Upper lobe of left lung (tissue), 6 donors: ENCODE data around the gene HEBP2. TPM values are rescaled to one million over a fixed set of nuclear protein-coding genes. Genes with fewer than 3 reads are reported as not detected.
A peak's percentile ranks its signal among the peaks of the same experiment; 100 is the strongest.
"Not testable (repeated sequence)": the region's sequence is repeated elsewhere in the genome, so short reads cannot be mapped to it uniquely, and the experiment has no call there.

Source experiments
- ATAC-seq, 2 donors: fragments of 200-7000 bp; cut with Tn5 transposase; one replicate each; pipeline ENCODE4 v1.9.1; 2022; ENCODE audit warnings: mild to moderate bottlenecking in 2 of 2, moderate library complexity in 2 of 2; ENCODE audit not compliant: low FRiP score in 2 of 2
- DNase-seq, 2 donors: peaks; one replicate each; pipeline ENCODE4 v3.0.0-alpha.2; 2019 to 2020
- H3K27ac ChIP-seq, 4 donors: fragments of 200-600 bp; sonication (generic); one replicate each; pipeline ENCODE4 v1.5.1; 2016 to 2019
- H3K27me3 ChIP-seq, 4 donors: fragments of 200-600 bp; sonication (generic); one replicate each; pipeline ENCODE4 v1.5.1; 2017 to 2019
- H3K36me3 ChIP-seq, 4 donors: fragments of 200-600 bp; sonication (generic); one replicate each; pipeline ENCODE4 v1.5.1; 2016 to 2019
- H3K4me1 ChIP-seq, 4 donors: fragments of 200-600 bp; sonication (generic); one replicate each; pipeline ENCODE4 v1.5.1; 2018 to 2019
- H3K4me3 ChIP-seq, 4 donors: fragments of 200-600 bp; sonication (generic); one replicate each; pipeline ENCODE4 v1.5.1; 2017 to 2019; ENCODE audit warnings: mild to moderate bottlenecking in 2 of 4, moderate library complexity in 1 of 4
- H3K9me3 ChIP-seq, 4 donors: fragments of 200-600 bp; sonication (generic); one replicate each; pipeline ENCODE4 v1.5.1; 2018 to 2019
- CTCF ChIP-seq, 6 experiments: fragments of 450-650 bp in 4 of 6; fragments of 200-600 bp in 2 of 6; sonication (generic) in 2 of 6; IDR thresholded peaks; one replicate each; pipeline ENCODE4 v1.5.1; 2016 to 2019; ENCODE audit warnings: antibody characterized with exemption in 6 of 6
- EP300 ChIP-seq, 4 donors: sonication (generic); formaldehyde crosslinking; IDR thresholded peaks; one replicate each; pipeline ENCODE4 v1.5.1; 2017; ENCODE audit warnings: antibody characterized with exemption in 4 of 4, control low read depth in 2 of 4
- POLR2A ChIP-seq, 4 donors: fragments of 450-650 bp; IDR thresholded peaks; one replicate each; pipeline ENCODE4 v1.5.1; 2016 to 2017; ENCODE audit warnings: antibody characterized with exemption in 4 of 4, mild to moderate bottlenecking in 2 of 4
- POLR2AphosphoS5 ChIP-seq, 2 donors: sonication (generic); formaldehyde crosslinking; IDR thresholded peaks; one replicate each; pipeline ENCODE4 v1.5.1; 2017; ENCODE audit warnings: antibody characterized with exemption in 2 of 2
- WGBS, 2 donors: methylation state at CpG; one replicate each; pipeline ENCODE4 v1.1.5; 2017 to 2018; 5-methylcytosine and 5-hydroxymethylcytosine counted together
- total RNA-seq, 6 donors: library from RNA; depleted of rRNA in 4 of 6; stranded (reverse); fragments of >200 nt in 4 of 6; gene quantifications; one replicate each; pipeline versions ENCODE4 v1.1.0 to v1.2.1, GENCODE V29; 2016 to 2021
- donor health status: DM: no; HTN: no; CAD: no; lungs with moderate emphysema.
- donor health status: DM: no; HTN: yes; CAD: no; lungs with severe emphysema.

Gene HEBP2
- total RNA-seq, 6 donors from 2014 or later = 11.5 to 68.0 (median 48.6) TPM

GRCh38 chr6:138422861-138423260 is 18.8 kb downstream of the HEBP2 start:
- peaks cover 4 to 9% (median 5%) of the 10 kb centered on the region in 4 donors for H3K4me1 ChIP-seq
- DNase-seq (no peak), ATAC-seq (no peak)
- H3K36me3 ChIP-seq = peaks cover 0 to 8% (median 7%) of the 10 kb centered on the region in 4 donors
- peak overlapping the region in 1 of 4 donors; percentile 22 for H3K27ac ChIP-seq
- H3K9me3 ChIP-seq = no peaks in the 10 kb centered on the region
- TF ChIP-seq POLR2A (IDR thresholded peaks at IDR 0.05) (no peak), CTCF (IDR thresholded peaks at IDR 0.05) (no peak), POLR2AphosphoS5 (IDR thresholded peaks at IDR 0.05) (no peak), EP300 (IDR thresholded peaks at IDR 0.05) (no peak)
- H3K4me3 ChIP-seq = no peak overlapping the region
- H3K27me3 ChIP-seq = no peaks in the 10 kb centered on the region

- TF ChIP-seq EP300 (IDR thresholded peaks at IDR 0.05) = no peak
- TF ChIP-seq POLR2AphosphoS5 (IDR thresholded peaks at IDR 0.05) = no peak
- TF ChIP-seq CTCF (IDR thresholded peaks at IDR 0.05) = no peak
- TF ChIP-seq POLR2A (IDR thresholded peaks at IDR 0.05) = no peak
- WGBS, 2 donors = 91 to 93% methylated on average over 37 to 43 of the region's 48 CpGs
- peak in 1 of 2 donors; percentile 74 for DNase-seq
- Histone ChIP-seq H3K4me3 (no peak overlapping the region), H3K36me3 (peaks cover 0 to 8% (median 7%) of the 10 kb centered on the region in 4 donors), H3K27me3 (no peaks in the 10 kb centered on the region), H3K4me1 (peaks cover 5 to 15% (median 8%) of the 10 kb centered on the region in 4 donors), H3K27ac (no peak overlapping the region), H3K9me3 (no peaks in the 10 kb centered on the region)
- ATAC-seq = peak in 1 of 2 donors; percentile 46
These were observed 20.2 kb downstream of the HEBP2 start for GRCh38 chr6:138424004-138424904.

- ATAC-seq, H3K36me3 ChIP-seq: not testable (repeated sequence)
- 92 to 95% methylated on average over 7 of the region's 7 CpGs for WGBS, 2 donors
These were observed 21.2 kb downstream of the HEBP2 start for GRCh38 chr6:138425256-138425655.

GRCh38 chr6:138426500-138427123 is 22.6 kb downstream of the HEBP2 start:
- Histone ChIP-seq H3K27me3 (no peaks in the 10 kb centered on the region), H3K4me3 (no peak overlapping the region), H3K36me3 (peaks cover 0 to 9% (median 8%) of the 10 kb centered on the region in 4 donors), H3K9me3 (no peaks in the 10 kb centered on the region), H3K4me1 (peaks cover 8 to 18% (median 13%) of the 10 kb centered on the region in 4 donors), H3K27ac (no peak overlapping the region)
- ATAC-seq (no peak), DNase-seq (no peak)
- TF ChIP-seq EP300 (IDR thresholded peaks at IDR 0.05) = no peak
- TF ChIP-seq CTCF (IDR thresholded peaks at IDR 0.05) = no peak
- no peak for TF ChIP-seq POLR2A (IDR thresholded peaks at IDR 0.05)
- no peak for TF ChIP-seq POLR2AphosphoS5 (IDR thresholded peaks at IDR 0.05)
- WGBS, 2 donors = 84 to 86% methylated on average over 5 of the region's 5 CpGs

More at GRCh38 chr6:138425256-138425655, 21.2 kb downstream of the HEBP2 start:
- not testable (repeated sequence) for H3K4me3 ChIP-seq, H3K27ac ChIP-seq, DNase-seq, H3K9me3 ChIP-seq, H3K27me3 ChIP-seq
- H3K4me1 ChIP-seq = peaks cover 8 to 18% (median 13%) of the 10 kb centered on the region in 4 donors

- no peak for TF ChIP-seq POLR2A (IDR thresholded peaks at IDR 0.05)
- TF ChIP-seq CTCF (IDR thresholded peaks at IDR 0.05) = no peak
- no peak for TF ChIP-seq POLR2AphosphoS5 (IDR thresholded peaks at IDR 0.05)
- no peak for TF ChIP-seq EP300 (IDR thresholded peaks at IDR 0.05)
- no peak overlapping the region for H3K4me3 ChIP-seq
- 77 to 90% methylated on average over 8 of the region's 8 CpGs for WGBS, 2 donors
- H3K27ac ChIP-seq = no peak overlapping the region
- H3K4me1 ChIP-seq = peaks cover 8 to 18% (median 13%) of the 10 kb centered on the region in 4 donors
- DNase-seq (no peak), ATAC-seq (no peak)
- no peaks in the 10 kb centered on the region for H3K9me3 ChIP-seq
- peaks cover 0 to 13% (median 8%) of the 10 kb centered on the region in 4 donors for H3K36me3 ChIP-seq
- H3K27me3 ChIP-seq = no peaks in the 10 kb centered on the region
These were observed 23.7 kb downstream of the HEBP2 start for GRCh38 chr6:138427701-138428100.
